WTC11 (cell line): Measurements from ENCODE around the gene REG4.

Experiments
- CBFB ChIP-seq: sonication (generic); formaldehyde crosslinking; IDR thresholded peaks from 2 replicates; pipeline ENCODE4 v1.8.1; 2022; ENCODE audit warnings: mild to moderate bottlenecking, low read depth, missing genetic modification reagents
- ESRRA ChIP-seq: sonication (generic); formaldehyde crosslinking; IDR thresholded peaks from 2 replicates; pipeline ENCODE4 v1.8.1; 2022; ENCODE audit warnings: mild to moderate bottlenecking, missing genetic modification reagents, borderline replicate concordance
- NFE2L1 ChIP-seq: sonication (generic); formaldehyde crosslinking; IDR thresholded peaks from 2 replicates; pipeline ENCODE4 v1.8.1; 2023; ENCODE audit warnings: missing genetic modification reagents
- SP1 ChIP-seq: sonication (generic); formaldehyde crosslinking; conservative IDR thresholded peaks from 2 replicates; pipeline ENCODE4 v1.8.1; 2022; ENCODE audit warnings: missing genetic modification reagents
- ZBTB43 ChIP-seq: sonication (generic); formaldehyde crosslinking; IDR thresholded peaks from 2 replicates; pipeline ENCODE4 v1.8.1; 2023; ENCODE audit warnings: mild to moderate bottlenecking, missing genetic modification reagents
- ZNF512 ChIP-seq: sonication (generic); formaldehyde crosslinking; IDR thresholded peaks from 2 replicates; pipeline ENCODE4 v1.8.1; 2022; ENCODE audit warnings: missing genetic modification reagents, borderline replicate concordance
- TF ChIP-seq, protein P1 (sequence below): sonication (generic); formaldehyde crosslinking; IDR thresholded peaks from 2 replicates; pipeline ENCODE4 v1.8.1; 2022; ENCODE audit warnings: low read depth, mild to moderate bottlenecking, moderate library complexity, missing genetic modification reagents, borderline replicate concordance
- TF ChIP-seq, protein P2 (sequence below): sonication (generic); formaldehyde crosslinking; IDR thresholded peaks from 2 replicates; pipeline ENCODE4 v1.8.1; 2023; ENCODE audit warnings: mild to moderate bottlenecking, missing genetic modification reagents, moderate library complexity

DNA sequence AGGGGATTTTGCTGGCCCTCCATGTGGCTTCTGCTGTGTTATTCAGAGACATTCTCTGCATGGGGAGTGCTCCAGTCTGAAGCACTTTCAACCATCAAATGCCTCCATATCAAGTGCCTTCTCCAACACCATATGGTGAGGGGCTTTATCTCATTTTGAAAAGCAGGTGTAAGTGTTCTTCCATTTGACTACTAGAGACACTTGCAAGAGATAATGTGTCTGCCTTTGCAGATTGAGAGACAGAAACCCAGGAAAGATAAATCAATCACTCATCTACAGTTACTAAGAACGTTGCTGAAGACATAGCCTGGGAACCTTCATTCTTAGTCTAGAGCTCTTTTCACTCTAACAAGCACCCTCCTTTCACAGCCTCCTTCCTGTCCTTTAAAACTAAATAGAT lies 29.5 kb upstream of the REG4 start:
- TF ChIP-seq ZBTB43 (CRISPR knock-in tag) = no peak
- no peak for TF ChIP-seq ZNF512 (CRISPR knock-in tag)
- TF ChIP-seq SP1 (CRISPR knock-in tag) = no peak
- TF ChIP-seq, protein P1, sequence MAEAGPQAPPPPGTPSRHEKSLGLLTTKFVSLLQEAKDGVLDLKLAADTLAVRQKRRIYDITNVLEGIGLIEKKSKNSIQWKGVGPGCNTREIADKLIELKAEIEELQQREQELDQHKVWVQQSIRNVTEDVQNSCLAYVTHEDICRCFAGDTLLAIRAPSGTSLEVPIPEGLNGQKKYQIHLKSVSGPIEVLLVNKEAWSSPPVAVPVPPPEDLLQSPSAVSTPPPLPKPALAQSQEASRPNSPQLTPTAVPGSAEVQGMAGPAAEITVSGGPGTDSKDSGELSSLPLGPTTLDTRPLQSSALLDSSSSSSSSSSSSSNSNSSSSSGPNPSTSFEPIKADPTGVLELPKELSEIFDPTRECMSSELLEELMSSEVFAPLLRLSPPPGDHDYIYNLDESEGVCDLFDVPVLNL (CRISPR knock-in tag) = no peak
- no peak for TF ChIP-seq ESRRA (CRISPR knock-in tag)
- TF ChIP-seq, protein P2, sequence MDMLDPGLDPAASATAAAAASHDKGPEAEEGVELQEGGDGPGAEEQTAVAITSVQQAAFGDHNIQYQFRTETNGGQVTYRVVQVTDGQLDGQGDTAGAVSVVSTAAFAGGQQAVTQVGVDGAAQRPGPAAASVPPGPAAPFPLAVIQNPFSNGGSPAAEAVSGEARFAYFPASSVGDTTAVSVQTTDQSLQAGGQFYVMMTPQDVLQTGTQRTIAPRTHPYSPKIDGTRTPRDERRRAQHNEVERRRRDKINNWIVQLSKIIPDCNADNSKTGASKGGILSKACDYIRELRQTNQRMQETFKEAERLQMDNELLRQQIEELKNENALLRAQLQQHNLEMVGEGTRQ (CRISPR knock-in tag) = no peak
- TF ChIP-seq CBFB (CRISPR knock-in tag) = no peak
- TF ChIP-seq NFE2L1 = no peak
